ENCODE measurements around the gene TMEM61. TPM values are rescaled to one million over a fixed set of nuclear protein-coding genes. Genes with fewer than 3 reads are reported as not detected.

TMEM61 gene
- total RNA-seq, 1 experiment from 2014 or later: not detected

DNA sequence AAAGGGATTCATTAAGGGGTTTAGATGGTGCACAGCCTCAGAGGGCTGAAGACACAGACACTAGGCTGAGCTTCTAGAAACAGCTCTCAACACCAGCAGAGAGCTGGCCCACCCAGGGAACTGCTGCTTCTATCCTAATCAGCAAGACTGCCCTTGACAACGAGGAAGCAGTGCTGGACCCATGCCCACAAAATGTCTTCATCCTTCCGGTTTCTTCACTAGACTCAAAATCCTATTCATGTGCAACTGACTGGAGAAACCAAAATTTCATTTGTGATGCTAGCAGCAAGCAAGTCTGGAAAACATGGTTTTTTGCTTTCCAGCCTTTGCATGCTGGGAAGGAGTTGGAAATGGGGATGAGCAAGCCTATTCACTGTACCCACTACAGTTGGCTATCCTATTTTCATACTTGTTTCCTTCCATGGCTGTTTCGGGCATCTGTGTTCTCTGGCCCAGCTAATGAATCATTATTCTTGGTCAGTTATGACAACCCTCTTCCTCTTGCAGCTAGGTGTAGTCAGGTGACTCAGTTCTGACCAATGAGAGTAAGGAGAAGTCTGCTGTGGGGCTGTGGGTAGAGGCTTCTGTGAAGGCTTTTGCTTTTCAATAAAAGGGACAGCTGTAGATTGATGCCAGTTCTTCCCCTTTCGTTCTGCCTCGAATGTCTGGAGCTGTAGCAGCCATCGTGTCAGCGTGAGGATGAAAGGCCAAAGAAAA is 14.6 kb upstream of the TMEM61 start:
- POLR2A ChIA-PET: no interaction called here
- Mint-ChIP-seq H3K9me3 (ENCODE audit: unreplicated experiment) (no peaks in the 10 kb centered on the region), H3K4me1 (ENCODE audit: low read depth, unreplicated experiment) (no peaks in the 10 kb centered on the region), H3K4me3 (ENCODE audit: unreplicated experiment) (no peak overlapping the region), H3K27me3 (ENCODE audit: insufficient read depth, unreplicated experiment) (no peaks in the 10 kb centered on the region), H3K27ac (ENCODE audit: unreplicated experiment) (no peak overlapping the region), H3K36me3 (ENCODE audit: insufficient read depth, unreplicated experiment) (no peaks in the 10 kb centered on the region)
- Histone ChIP-seq H3K36me3 (ENCODE audit: control insufficient read depth, insufficient read depth, low read length) (no peaks in the 10 kb centered on the region), H3K4me3 (ENCODE audit: low read depth, low read length) (no peak overlapping the region), H3K9me3 (no peaks in the 10 kb centered on the region), H3K4me1 (no peaks in the 10 kb centered on the region), H3K27me3 (replicated peaks; ENCODE audit: control insufficient read depth, insufficient read depth, low read length) (no peaks in the 10 kb centered on the region)
- TF ChIP-seq, protein P1, sequence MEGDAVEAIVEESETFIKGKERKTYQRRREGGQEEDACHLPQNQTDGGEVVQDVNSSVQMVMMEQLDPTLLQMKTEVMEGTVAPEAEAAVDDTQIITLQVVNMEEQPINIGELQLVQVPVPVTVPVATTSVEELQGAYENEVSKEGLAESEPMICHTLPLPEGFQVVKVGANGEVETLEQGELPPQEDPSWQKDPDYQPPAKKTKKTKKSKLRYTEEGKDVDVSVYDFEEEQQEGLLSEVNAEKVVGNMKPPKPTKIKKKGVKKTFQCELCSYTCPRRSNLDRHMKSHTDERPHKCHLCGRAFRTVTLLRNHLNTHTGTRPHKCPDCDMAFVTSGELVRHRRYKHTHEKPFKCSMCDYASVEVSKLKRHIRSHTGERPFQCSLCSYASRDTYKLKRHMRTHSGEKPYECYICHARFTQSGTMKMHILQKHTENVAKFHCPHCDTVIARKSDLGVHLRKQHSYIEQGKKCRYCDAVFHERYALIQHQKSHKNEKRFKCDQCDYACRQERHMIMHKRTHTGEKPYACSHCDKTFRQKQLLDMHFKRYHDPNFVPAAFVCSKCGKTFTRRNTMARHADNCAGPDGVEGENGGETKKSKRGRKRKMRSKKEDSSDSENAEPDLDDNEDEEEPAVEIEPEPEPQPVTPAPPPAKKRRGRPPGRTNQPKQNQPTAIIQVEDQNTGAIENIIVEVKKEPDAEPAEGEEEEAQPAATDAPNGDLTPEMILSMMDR (IDR thresholded peaks at IDR 0.05; ENCODE audit: insufficient read depth in 1 of 2, low read depth in 1 of 2, low read length in 1 of 2, severe bottlenecking in 1 of 2, unreplicated experiment in 1 of 2): no peak
- CTCF ChIA-PET: interaction anchor here (1.2 kb wide), 1 partner anchor 56 kb away, joined by 4 read pairs; no protein-coding TSS in a partner anchor
- no peak for DNase-seq
- intact Hi-C loops (cut with micrococcal nuclease; ENCODE audit: unreplicated experiment): no loop called here
- no TSS peak for BruUV-seq (replicated peaks)

DNA sequence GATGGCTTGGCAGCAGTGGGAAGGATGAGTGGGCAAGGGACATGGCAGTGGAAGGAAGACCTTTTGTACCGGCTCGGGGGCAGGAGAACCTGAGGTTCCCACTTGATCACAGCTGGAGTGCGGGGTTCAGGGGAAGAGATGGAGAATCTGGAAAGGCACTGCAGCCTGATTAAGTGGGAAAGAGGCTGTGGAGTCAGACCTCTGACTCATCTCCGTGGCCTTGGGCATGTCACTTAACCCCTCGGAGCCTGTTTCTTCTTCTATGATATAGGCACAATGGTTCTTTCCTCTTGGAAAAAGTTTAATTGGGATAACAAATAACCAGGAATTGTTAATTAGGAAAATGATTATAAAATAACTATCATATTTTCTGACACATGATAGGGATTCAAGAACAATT is 13.1 kb upstream of the TMEM61 start:
- Mint-ChIP-seq H3K9me3 (ENCODE audit: unreplicated experiment) (no peaks in the 10 kb centered on the region), H3K27me3 (ENCODE audit: insufficient read depth, unreplicated experiment) (no peaks in the 10 kb centered on the region), H3K4me1 (ENCODE audit: low read depth, unreplicated experiment) (no peaks in the 10 kb centered on the region), H3K4me3 (ENCODE audit: unreplicated experiment) (no peak overlapping the region), H3K36me3 (ENCODE audit: insufficient read depth, unreplicated experiment) (no peaks in the 10 kb centered on the region), H3K27ac (ENCODE audit: unreplicated experiment) (no peak overlapping the region)
- Histone ChIP-seq H3K27me3 (replicated peaks; ENCODE audit: control insufficient read depth, insufficient read depth, low read length) (no peaks in the 10 kb centered on the region), H3K9me3 (no peaks in the 10 kb centered on the region), H3K36me3 (ENCODE audit: control insufficient read depth, insufficient read depth, low read length) (no peaks in the 10 kb centered on the region), H3K4me1 (no peaks in the 10 kb centered on the region), H3K4me3 (ENCODE audit: low read depth, low read length) (no peak overlapping the region)
- intact Hi-C loops (cut with micrococcal nuclease; ENCODE audit: unreplicated experiment): no loop called here
- no peak for DNase-seq
- ChIA-PET POLR2A (no interaction called here), CTCF (no interaction called here)
- BruUV-seq (replicated peaks): no TSS peak
- TF ChIP-seq, protein P1 (IDR thresholded peaks at IDR 0.05; ENCODE audit: insufficient read depth in 1 of 2, low read depth in 1 of 2, low read length in 1 of 2, severe bottlenecking in 1 of 2, unreplicated experiment in 1 of 2): no peak

DNA sequence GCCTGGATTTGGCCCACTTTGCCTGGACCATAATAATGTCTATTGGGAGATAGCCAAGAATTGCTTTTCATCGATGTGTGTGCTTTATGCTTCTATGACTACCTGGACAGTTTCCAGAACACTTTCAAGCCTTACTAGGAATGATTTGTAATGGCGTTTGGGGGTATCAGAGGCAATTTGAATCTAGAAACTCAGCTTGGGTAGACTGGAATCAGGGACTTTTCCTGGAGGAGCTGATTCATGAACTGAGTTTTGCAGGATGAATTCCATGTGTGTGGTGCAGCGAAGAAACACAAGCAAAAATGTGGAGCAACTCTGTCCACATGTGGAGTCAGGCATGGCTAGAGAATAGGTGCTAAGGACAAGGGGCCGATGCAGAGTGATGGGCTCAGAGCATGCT is 11.9 kb upstream of the TMEM61 start:
- Mint-ChIP-seq H3K4me3 (ENCODE audit: unreplicated experiment) (no peak overlapping the region), H3K36me3 (ENCODE audit: insufficient read depth, unreplicated experiment) (no peaks in the 10 kb centered on the region), H3K27ac (ENCODE audit: unreplicated experiment) (no peak overlapping the region), H3K4me1 (ENCODE audit: low read depth, unreplicated experiment) (no peaks in the 10 kb centered on the region), H3K27me3 (ENCODE audit: insufficient read depth, unreplicated experiment) (no peaks in the 10 kb centered on the region), H3K9me3 (ENCODE audit: unreplicated experiment) (no peaks in the 10 kb centered on the region)
- no peak for DNase-seq
- no peak overlapping the region for H3K4me3 ChIP-seq (ENCODE audit: low read depth, low read length)
- no TSS peak for BruUV-seq (replicated peaks)
- H3K27me3 ChIP-seq (replicated peaks; ENCODE audit: control insufficient read depth, insufficient read depth, low read length): no peaks in the 10 kb centered on the region
- ChIA-PET CTCF (no interaction called here), POLR2A (no interaction called here)
- TF ChIP-seq, protein P1 (IDR thresholded peaks at IDR 0.05; ENCODE audit: insufficient read depth in 1 of 2, low read depth in 1 of 2, low read length in 1 of 2, severe bottlenecking in 1 of 2, unreplicated experiment in 1 of 2): no peak
- H3K9me3 ChIP-seq: no peaks in the 10 kb centered on the region
- H3K36me3 ChIP-seq (ENCODE audit: control insufficient read depth, insufficient read depth, low read length): no peaks in the 10 kb centered on the region
- intact Hi-C loops (cut with micrococcal nuclease; ENCODE audit: unreplicated experiment): no loop called here
- no peaks in the 10 kb centered on the region for H3K4me1 ChIP-seq
